ENCODE measurements around the gene RNF224.

DNA sequence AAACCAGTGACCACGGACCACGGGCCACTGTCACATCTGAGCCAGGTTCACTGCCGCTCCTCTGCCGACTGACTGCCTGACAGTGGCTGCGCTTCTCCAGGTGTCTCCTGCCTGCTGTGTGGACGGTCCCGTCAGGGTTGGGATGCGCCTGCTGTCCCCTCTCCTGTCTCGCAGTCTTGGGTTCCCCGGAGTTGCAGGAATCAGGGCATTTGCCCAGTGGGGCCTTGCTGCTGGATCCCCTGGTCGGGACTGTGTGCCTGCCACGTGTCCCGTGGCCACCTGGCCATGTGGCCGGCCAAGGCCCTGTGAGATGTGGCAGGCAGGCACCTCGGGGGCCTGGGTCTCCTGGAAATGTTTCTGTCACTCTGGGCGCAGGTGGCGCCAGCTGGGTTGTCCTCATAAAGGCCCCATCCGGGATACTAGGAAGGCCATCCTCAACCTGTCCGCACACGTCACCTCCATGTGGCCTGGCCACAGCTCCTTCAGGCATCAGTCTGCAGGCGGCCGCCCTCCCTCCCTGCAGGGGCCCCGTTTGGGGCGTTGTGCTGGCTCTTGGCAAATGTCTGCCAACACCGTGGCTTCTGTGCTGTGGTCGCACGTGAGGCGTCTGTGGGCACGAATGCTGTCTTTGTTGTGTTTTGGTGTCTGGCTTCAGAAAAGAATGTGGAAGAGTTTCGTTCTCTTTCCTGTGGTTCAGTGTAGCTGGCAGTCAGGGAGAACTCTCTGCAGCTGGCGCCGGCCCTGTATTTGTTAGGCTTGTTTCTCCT lies 43.8 kb downstream of the RNF224 start:
- TF ChIP-seq GATA2 (IDR thresholded peaks at IDR 0.05; ENCODE audit: low read depth, low read length) = no peak
- TF ChIP-seq GATA3 (IDR thresholded peaks at IDR 0.05; ENCODE audit: low read depth, low read length) = no peak

Data from SH-SY5Y (cell line).